ENCODE data around the gene RFT1.
"Not testable (repeated sequence)": the region's sequence is repeated elsewhere in the genome, so short reads cannot be mapped to it uniquely, and the experiment has no call there.

DNA sequence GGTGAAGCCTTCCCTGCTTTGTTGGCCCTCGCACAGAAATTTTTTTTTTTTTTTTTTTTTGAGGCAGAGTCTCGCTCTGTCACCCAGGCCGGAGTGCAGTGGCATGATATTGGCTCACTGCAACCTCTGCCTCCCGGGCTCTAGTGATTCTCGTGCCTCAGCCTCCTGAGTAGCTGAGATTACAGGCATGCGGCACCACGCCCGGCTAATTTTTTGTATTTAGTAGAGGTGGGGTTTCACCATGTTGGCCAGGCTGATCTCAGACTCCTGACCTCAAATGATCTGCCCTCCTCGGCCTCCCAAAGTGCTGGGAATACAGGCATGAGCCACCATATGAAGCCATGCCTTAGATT lies 20.8 kb upstream of the RFT1 start:
- TF ChIP-seq, protein P1, sequence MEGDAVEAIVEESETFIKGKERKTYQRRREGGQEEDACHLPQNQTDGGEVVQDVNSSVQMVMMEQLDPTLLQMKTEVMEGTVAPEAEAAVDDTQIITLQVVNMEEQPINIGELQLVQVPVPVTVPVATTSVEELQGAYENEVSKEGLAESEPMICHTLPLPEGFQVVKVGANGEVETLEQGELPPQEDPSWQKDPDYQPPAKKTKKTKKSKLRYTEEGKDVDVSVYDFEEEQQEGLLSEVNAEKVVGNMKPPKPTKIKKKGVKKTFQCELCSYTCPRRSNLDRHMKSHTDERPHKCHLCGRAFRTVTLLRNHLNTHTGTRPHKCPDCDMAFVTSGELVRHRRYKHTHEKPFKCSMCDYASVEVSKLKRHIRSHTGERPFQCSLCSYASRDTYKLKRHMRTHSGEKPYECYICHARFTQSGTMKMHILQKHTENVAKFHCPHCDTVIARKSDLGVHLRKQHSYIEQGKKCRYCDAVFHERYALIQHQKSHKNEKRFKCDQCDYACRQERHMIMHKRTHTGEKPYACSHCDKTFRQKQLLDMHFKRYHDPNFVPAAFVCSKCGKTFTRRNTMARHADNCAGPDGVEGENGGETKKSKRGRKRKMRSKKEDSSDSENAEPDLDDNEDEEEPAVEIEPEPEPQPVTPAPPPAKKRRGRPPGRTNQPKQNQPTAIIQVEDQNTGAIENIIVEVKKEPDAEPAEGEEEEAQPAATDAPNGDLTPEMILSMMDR (IDR thresholded peaks at IDR 0.05), result not testable (repeated sequence)
- TF ChIP-seq POLR2A (IDR thresholded peaks at IDR 0.05), result not testable (repeated sequence)
